Esophagus squamous epithelium (tissue), 4 donors: ENCODE measurements around the gene CLCF1.

Experiments used
- POLR2A ChIP-seq, 4 donors: fragments of 450-650 bp; IDR thresholded peaks; one replicate each; pipeline ENCODE4 v1.6.1; 2017; ENCODE audit warnings: antibody characterized with exemption in 4 of 4, mild to moderate bottlenecking in 4 of 4, moderate library complexity in 3 of 4
- TF ChIP-seq, protein P1 (sequence below), 6 experiments: fragments of 450-650 bp in 4 of 6; fragments of 200-600 bp in 2 of 6; sonication (generic) in 2 of 6; IDR thresholded peaks; one replicate each; pipeline ENCODE4 v1.5.1; 2016 to 2019; ENCODE audit warnings: antibody characterized with exemption in 6 of 6, mild to moderate bottlenecking in 4 of 6, moderate library complexity in 4 of 6

DNA sequence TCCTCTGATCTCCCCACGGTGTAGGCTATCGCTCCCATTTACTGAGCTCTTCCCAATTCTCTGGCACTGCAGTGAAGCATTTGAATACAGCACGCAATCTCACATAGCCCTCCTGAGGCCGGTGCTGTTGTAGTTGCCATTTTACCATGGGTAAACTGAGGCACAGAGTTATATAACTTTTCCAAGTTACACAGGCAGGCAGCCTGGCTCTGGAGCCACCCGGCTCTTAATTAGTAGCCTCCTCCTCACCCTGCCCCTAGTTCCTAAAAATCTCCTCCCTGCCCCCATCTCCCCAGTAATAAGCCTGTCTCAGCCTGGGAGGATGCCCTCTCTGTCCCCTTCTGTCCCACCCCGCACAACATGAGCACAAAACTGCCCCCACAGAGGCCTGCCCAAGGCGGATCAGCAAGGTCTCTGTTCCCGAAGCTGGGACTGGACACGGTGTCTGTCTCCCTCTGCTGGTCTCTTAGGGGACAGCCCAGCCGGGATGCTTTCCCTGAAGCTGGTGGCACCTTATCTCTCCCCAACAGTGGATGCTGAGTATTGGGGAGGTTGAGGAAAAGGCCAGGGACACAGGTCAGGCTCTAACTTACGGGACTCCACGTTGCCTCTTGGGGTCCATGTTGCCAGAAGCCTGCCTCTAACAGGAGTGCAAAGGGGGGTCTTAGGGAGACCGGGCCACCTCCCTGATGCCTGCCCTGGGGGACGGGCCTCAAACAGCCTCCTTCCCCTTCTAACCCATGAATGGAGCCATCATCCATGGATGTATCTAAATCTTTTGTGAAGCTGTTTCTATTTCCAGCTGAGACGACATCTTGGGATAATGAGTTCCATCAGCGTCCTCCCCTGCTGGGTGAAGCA is 9.1 kb upstream of the CLCF1 start:
- TF ChIP-seq, protein P1, sequence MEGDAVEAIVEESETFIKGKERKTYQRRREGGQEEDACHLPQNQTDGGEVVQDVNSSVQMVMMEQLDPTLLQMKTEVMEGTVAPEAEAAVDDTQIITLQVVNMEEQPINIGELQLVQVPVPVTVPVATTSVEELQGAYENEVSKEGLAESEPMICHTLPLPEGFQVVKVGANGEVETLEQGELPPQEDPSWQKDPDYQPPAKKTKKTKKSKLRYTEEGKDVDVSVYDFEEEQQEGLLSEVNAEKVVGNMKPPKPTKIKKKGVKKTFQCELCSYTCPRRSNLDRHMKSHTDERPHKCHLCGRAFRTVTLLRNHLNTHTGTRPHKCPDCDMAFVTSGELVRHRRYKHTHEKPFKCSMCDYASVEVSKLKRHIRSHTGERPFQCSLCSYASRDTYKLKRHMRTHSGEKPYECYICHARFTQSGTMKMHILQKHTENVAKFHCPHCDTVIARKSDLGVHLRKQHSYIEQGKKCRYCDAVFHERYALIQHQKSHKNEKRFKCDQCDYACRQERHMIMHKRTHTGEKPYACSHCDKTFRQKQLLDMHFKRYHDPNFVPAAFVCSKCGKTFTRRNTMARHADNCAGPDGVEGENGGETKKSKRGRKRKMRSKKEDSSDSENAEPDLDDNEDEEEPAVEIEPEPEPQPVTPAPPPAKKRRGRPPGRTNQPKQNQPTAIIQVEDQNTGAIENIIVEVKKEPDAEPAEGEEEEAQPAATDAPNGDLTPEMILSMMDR (IDR thresholded peaks at IDR 0.05): peak; percentile 92 to 98 (median 97)
- no peak for TF ChIP-seq POLR2A (IDR thresholded peaks at IDR 0.05)
